Ectodermal cell (in vitro differentiated cells): ENCODE measurements around the gene ZNF793.

ENCODE experiments used
- H3K27ac ChIP-seq: 2 replicates; pipeline ENCODE4 v1.7.0; 2013; ENCODE audit warnings: mild to moderate bottlenecking, low read depth, low read length; ENCODE audit not compliant: insufficient read depth, poor library complexity, severe bottlenecking
- H3K27me3 ChIP-seq: 2 replicates; pipeline ENCODE4 v1.7.0; 2013; ENCODE audit warnings: mild to moderate bottlenecking, low read length; ENCODE audit not compliant: insufficient read depth, control insufficient read depth, poor library complexity, severe bottlenecking
- H3K36me3 ChIP-seq: one replicate; pipeline ENCODE4 v1.7.0; 2013; ENCODE audit warnings: low read length; ENCODE audit not compliant: control insufficient read depth, insufficient read depth
- H3K4me1 ChIP-seq: one replicate; pipeline ENCODE4 v1.7.0; 2013; ENCODE audit warnings: low read length; ENCODE audit not compliant: control insufficient read depth, insufficient read depth
- H3K4me3 ChIP-seq: 2 replicates; pipeline ENCODE4 v1.7.0; 2013; ENCODE audit warnings: low read depth, low read length, control low read depth; ENCODE audit not compliant: insufficient read depth
- H3K9me3 ChIP-seq: 2 replicates; pipeline ENCODE4 v1.7.0; 2013; ENCODE audit warnings: mild to moderate bottlenecking, low read length, moderate library complexity; ENCODE audit not compliant: control insufficient read depth
- WGBS, 2 experiments: methylation state at CpG; one replicate each; pipeline ENCODE4 v1.1.7; 2013; ENCODE audit warnings: missing lambda C conversion rate in 2 of 2; 5-methylcytosine and 5-hydroxymethylcytosine counted together

ZNF793 gene

DNA sequence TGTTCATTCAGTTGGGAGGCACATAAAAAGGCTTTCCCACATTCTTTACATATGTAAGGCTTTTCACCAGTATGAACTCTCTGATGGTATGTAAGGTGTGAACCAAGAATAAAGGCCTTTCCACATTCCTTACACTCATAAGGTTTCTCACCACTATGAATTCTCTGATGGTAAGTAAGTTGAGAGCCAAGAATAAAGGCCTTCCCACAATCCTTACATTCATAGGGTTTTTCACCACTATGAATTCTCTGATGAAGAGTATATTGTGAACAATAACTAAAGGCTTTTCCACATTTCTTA, 58.6 kb downstream of the ZNF793 start:
- Histone ChIP-seq H3K9me3 (peaks cover 34% of the 10 kb centered on the region), H3K4me3 (no peak overlapping the region), H3K36me3 (peaks cover 33% of the 10 kb centered on the region)

GRCh38 chr19:37572203-37572602, 65.5 kb downstream of the ZNF793 start:
- no peaks in the 10 kb centered on the region for H3K27me3 ChIP-seq
- no peaks in the 10 kb centered on the region for H3K4me1 ChIP-seq
- H3K36me3 ChIP-seq = no peaks in the 10 kb centered on the region
- H3K4me3 ChIP-seq = no peak overlapping the region
- peaks cover 16% of the 10 kb centered on the region for H3K9me3 ChIP-seq
- no peak overlapping the region for H3K27ac ChIP-seq

More for the DNA sequence above, 58.6 kb downstream of the ZNF793 start:
- H3K4me1 ChIP-seq = no peaks in the 10 kb centered on the region
- H3K27ac ChIP-seq = no peak overlapping the region
- H3K27me3 ChIP-seq = no peaks in the 10 kb centered on the region

GRCh38 chr19:37583340-37583739, 76.6 kb downstream of the ZNF793 start:
- peaks cover 6% of the 10 kb centered on the region for H3K9me3 ChIP-seq
- no peak overlapping the region for H3K4me3 ChIP-seq
- no peaks in the 10 kb centered on the region for H3K27me3 ChIP-seq
- WGBS, 2 experiments = 75 to 88% methylated on average over 2 of the region's 2 CpGs
- H3K4me1 ChIP-seq = no peaks in the 10 kb centered on the region
- no peak overlapping the region for H3K27ac ChIP-seq
- peaks cover 45% of the 10 kb centered on the region for H3K36me3 ChIP-seq
